HG02852 (cell line): ENCODE measurements around the gene HIRIP3.

ENCODE experiments used
- ATAC-seq: cut with Tn5 transposase; IDR thresholded peaks from one replicate; pipeline ENCODE4 v1.9.1; 2021; ENCODE audit warnings: mild to moderate bottlenecking, moderate library complexity; ENCODE audit not compliant: unreplicated experiment

HIRIP3 gene

DNA sequence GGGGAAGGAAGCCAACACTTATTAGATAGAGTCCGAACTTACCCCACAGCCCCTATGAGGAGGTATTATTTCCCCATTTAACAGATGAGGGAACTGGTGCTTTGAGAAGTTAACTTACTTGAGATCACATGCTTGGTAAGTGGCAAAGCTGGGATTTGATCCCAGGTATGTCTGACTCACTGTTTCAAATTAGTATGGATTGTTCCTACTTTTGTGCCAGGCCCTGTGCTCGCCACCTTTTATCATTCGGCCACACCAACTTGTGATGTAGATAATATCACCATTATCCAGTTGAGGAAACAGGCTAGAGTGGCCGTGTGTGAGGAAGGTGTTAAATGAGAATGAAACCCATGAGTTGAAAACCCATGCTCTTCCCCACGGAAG, 10.7 kb downstream of the HIRIP3 start:
- no peak for ATAC-seq

GRCh38 chr16:29984137-29984763, 11.2 kb downstream of the HIRIP3 start:
- no peak for ATAC-seq

- no peak for ATAC-seq
Observed at GRCh38 chr16:29983420-29984136, 11.8 kb downstream of the HIRIP3 start.

DNA sequence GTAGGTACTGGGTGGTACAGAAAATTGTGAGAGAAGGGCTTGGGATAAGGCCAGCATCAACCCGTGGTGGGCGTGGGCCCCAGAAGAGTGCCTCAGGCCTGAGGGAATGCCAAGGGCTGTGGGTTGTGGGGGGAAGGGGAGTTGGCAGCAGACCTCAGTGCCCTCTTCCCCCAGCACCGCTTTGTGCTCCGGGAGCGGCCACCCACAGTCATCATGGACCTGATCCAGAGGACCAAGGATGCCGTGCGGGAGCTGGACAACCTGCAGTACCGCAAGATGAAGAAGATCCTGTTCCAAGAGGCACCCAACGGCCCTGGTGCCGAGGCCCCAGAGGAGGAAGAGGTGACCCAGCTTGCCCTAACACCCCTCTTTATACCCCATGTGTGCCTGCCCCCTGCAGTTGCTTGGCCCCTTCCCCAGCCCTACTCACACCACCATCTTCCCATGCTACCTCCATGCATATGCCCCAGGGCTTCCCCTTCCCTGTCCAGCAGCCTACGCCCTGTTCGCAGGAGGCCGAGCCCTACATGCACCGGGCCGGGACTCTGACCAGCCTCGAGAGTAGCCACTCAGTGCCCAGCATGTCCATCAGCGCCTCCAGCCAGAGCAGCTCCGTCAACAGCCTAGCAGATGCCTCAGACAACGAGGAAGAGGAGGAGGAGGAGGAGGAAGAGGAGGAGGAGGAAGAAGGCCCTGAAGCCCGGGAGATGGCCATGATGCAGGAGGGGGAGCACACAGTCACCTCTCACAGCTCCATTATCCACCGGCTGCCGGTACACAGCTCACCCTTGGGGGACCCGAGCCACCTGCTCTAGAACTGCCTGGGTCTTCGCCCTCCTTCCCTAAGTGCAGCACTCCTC, 12.6 kb downstream of the HIRIP3 start:
- ATAC-seq: no peak

- ATAC-seq: no peak
Observed at GRCh38 chr16:29978564-29979270, 16.7 kb downstream of the HIRIP3 start.

DNA sequence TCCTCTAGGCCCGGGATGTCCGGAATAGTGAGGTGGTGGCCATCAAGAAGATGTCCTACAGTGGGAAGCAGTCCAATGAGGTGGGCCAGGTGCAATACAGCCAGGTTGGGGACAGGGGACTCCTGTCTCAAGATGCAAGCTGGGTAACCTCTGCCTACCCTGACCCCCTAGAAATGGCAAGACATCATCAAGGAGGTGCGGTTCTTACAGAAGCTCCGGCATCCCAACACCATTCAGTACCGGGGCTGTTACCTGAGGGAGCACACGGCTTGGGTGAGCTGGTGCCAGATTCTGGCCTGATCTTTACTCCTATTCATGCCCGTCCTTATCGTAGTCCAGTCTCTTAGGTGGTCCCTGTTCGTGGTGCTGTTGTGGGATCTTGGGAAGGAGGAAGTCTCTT, 17.3 kb downstream of the HIRIP3 start:
- ATAC-seq: no peak

DNA sequence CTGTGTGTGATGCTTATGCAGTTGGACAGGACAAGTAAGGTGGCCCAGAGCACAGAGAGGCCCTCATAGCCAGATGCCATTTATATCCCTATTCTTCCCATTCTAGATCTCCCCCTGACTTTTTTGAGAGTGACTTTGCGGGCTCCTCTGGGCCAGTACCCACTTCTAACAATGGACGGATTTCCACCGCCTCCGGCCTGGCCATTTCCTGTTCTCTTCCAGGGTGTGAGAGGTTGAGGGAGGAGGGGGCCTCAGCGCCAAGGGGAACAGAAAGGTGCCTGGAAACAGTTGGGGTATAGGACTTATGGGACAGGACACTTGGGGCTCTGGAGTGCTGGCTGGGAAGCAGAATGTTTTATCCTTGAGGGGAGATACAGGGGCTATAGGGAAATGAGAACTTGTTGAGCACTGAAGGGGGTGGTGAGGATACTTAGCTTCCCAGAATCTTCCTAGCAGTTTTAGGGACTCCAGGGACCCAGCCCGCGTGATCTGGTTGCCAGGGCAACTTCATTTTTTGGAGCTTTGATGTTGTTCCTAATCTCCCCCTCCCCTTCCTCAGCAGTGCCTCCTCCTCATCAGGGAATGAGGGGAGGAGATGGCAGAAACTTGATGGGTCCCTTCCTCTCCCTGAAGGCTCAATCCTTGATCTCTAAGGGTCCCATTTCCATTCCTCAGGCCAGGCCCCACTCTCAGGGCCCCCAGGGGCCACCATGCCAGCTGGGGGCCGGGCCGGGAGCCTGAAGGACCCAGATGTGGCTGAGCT, 18.2 kb downstream of the HIRIP3 start:
- no peak for ATAC-seq

- no peak for ATAC-seq
Observed at GRCh38 chr16:29975811-29976511, 19.5 kb downstream of the HIRIP3 start.

DNA sequence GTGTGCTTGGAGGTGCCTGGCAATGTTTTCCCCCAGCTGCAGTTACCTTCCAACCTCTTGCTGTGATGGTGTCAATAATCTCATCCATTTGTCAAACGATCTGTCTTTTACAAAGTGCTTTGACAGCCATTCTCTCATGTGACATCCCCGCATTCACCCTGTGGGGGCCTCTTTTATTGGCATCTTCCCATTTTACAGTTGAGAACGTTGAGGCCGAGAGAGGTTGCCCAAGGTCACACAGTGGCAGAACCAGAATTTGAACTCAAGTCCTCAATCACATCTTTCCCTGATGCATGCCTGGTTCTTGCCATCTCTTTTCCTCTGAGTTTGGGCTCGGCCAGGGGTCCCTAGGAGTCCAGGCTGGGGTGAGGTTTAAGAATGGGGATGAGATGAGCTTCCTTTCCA, 20.3 kb downstream of the HIRIP3 start:
- ATAC-seq: no peak

GRCh38 chr16:29974291-29975133, 20.9 kb downstream of the HIRIP3 start:
- ATAC-seq: no peak

DNA sequence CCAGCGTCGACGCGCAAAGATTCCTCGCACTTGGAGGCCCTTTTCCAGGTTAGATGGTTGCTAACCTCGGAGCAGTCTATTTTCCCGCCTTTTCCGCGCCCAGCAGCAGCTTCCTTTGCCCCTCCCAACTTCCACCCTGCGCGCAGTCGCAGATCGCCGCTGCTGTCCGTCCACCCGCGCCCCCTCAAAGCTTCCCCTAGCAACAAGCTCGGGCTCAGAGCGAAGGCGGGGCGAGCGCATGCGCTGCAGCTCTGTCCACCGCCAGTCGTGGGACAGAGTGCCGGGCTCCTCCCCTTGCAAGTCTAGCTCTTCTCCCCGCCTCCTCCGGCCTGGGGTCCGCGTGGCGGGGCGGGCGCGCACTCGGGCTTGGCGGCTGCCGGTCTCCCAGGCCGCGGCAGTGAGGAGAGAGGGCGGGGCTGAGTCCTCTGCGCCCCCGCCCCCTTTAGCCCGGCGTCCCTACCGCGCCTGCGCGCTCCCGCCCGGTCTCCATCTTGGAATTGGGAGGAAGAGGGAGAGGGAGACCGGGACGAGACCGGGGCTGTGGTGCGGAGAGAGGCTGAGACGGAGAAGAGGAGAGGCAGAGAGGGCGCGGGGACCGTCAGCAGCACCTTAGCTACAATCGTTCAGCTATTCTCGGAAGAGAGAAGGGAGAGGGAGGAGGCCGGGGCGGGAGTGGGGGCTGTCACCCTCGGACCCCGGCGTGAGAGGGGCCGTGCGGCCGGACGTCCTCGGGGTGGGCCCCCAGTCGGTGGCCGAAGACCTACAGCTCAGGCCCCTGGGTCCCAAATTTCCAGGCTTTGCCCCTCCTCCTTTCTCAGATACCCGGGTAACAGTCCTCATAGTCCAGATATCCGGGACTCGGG, 21.8 kb downstream of the HIRIP3 start, which contains the start of gene TAOK2:
TSS of gene TAOK2 (plus strand) at position 485 of the 863 bp plus-strand sequence. CDS start 3,905 bp downstream, outside the sequence.
- peak; percentile 93 for ATAC-seq

- ATAC-seq: no peak
Observed at GRCh38 chr16:29972992-29973383, 22.4 kb downstream of the HIRIP3 start.

DNA sequence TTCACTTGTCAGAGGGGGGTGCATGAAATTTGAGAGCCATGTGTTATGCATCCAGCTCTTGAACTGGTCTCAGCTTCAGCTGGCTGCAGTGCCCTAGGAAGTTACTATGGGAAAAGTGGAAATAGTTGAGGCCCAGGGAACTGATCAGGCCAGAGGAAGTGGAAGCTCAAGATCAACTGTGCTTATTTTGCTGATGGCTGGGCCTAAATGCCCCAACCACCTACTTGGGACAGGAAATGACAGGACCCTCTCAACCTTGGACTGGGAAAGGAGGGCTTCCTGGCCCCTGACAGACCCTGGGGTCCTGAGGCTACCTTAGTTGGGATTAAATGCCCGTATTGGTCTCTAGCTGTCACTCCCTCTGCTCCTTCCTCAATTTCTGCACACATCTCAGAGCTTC, 22.9 kb downstream of the HIRIP3 start:
- no peak for ATAC-seq

GRCh38 chr16:29971304-29971703, 24.1 kb downstream of the HIRIP3 start:
- no peak for ATAC-seq

- no peak for ATAC-seq
Observed at GRCh38 chr16:29968205-29968604, 27.2 kb downstream of the HIRIP3 start.

DNA sequence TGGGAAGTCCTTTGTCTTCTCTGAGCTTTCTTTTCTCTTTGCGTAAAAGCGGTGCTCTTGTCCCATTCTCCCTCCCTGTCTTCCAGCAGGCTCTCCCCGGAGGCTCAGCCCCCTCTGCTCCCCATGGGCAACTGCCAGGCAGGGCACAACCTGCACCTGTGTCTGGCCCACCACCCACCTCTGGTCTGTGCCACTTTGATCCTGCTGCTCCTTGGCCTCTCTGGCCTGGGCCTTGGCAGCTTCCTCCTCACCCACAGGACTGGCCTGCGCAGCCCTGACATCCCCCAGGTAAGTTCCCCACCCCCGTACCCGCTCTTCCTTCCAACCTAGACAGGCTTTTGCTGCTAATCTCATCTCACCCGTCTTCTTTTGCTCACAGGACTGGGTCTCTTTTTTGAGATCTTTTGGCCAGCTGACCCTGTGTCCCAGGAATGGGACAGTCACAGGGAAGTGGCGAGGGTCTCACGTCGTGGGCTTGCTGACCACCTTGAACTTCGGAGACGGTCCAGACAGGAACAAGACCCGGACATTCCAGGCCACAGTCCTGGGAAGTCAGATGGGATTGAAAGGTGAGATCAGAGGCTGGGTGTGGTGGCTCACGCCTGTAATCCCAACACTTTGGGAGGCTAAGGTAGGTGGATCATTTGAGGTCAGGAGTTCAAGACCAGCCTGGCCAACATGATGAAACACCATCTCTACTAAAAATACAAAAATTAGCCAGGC, 32.2 kb downstream of the HIRIP3 start:
- no peak for ATAC-seq

DNA sequence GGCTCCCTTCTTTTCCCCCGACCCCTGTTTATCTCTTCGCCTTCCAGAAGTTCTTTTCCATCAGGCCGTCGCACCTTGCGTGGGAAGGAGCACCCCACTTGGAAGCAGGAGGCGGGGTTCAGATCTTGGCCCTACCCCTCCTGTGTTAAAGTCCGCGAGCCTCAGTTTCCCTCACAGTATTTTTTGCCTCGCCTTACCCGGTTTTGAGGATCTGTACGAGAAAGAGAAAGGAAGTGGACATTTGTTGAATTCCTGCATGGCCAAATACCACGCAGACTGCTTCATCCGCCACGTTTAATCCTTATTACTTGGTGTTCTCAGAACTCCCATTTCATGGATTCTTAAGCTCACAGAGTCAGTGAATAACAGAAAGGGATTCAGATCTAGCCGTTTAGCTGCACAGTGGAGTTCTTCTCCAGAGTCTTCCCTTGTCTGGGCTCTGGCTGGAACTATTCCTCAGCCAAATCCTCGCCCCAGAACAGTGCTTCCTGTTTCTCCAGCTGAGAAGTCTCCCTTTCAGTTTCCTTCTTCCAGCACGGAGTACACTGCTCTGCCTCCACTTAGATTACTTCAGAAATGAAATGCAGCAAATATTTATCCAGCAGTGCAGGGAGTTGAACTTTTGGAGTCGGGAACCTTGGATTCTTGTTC, 32.9 kb downstream of the HIRIP3 start:
- no peak for ATAC-seq
